Spleen (tissue), 11 donors: Measurements from ENCODE around the gene GPATCH2. TPM values are rescaled to one million over a fixed set of nuclear protein-coding genes. Genes with fewer than 3 reads are reported as not detected.
"Not testable (repeated sequence)": the region's sequence is repeated elsewhere in the genome, so short reads cannot be mapped to it uniquely, and the experiment has no call there.

Experiments
- DNase-seq: peaks from one replicate; pipeline ENCODE4 v3.0.0-alpha.2; 2020
- H3K27ac ChIP-seq, 8 donors: fragments of 200-600 bp; sonication (generic) in 7 of 8; 1 replicate in 4 of 8; 2 replicates in 4 of 8; pipeline versions ENCODE4 v1.5.0 to v1.8.0; 2016 to 2021; ENCODE audit warnings: inconsistent platforms in 4 of 8, mild to moderate bottlenecking in 4 of 8, moderate library complexity in 1 of 8
- H3K27me3 ChIP-seq, 7 donors: fragments of 200-600 bp; sonication (generic) in 6 of 7; replicated peaks in 1 of 7; 1 replicate in 4 of 7; 2 replicates in 3 of 7; pipeline versions ENCODE4 v1.5.0 to v1.8.0; 2016 to 2021; ENCODE audit warnings: inconsistent platforms in 3 of 7, mild to moderate bottlenecking in 1 of 7
- H3K36me3 ChIP-seq, 6 donors: fragments of 200-600 bp; sonication (generic) in 5 of 6; 1 replicate in 4 of 6; 2 replicates in 2 of 6; pipeline versions ENCODE4 v1.5.0 to v1.8.0; 2016 to 2021; ENCODE audit warnings: inconsistent platforms in 2 of 6
- H3K4me1 ChIP-seq, 6 donors: fragments of 200-600 bp; sonication (generic) in 5 of 6; 1 replicate in 3 of 6; 2 replicates in 3 of 6; pipeline versions ENCODE4 v1.5.0 to v1.8.0; 2016 to 2021; ENCODE audit warnings: inconsistent platforms in 3 of 6
- H3K4me3 ChIP-seq, 8 donors: fragments of 200-600 bp; sonication (generic) in 7 of 8; 1 replicate in 4 of 8; 2 replicates in 4 of 8; pipeline versions ENCODE4 v1.5.0 to v1.8.0; 2016 to 2021; ENCODE audit warnings: inconsistent platforms in 4 of 8, mild to moderate bottlenecking in 4 of 8, moderate library complexity in 2 of 8
- H3K9me3 ChIP-seq, 8 donors: fragments of 200-600 bp; sonication (generic) in 7 of 8; 1 replicate in 4 of 8; 2 replicates in 4 of 8; pipeline versions ENCODE4 v1.5.0 to v1.8.0; 2016 to 2021; ENCODE audit warnings: inconsistent platforms in 4 of 8
- CTCF ChIP-seq, 11 experiments: fragments of 200-600 bp in 7 of 11; fragments of 450-650 bp in 4 of 11; sonication (generic) in 4 of 11; IDR thresholded peaks in 8 of 11; conservative IDR thresholded peaks in 3 of 11; 1 replicate in 7 of 11; 2 replicates in 4 of 11; pipeline versions ENCODE4 v1.4.0 to v1.8.0; 2016 to 2021; ENCODE audit warnings: antibody characterized with exemption in 11 of 11, inconsistent platforms in 4 of 11, mild to moderate bottlenecking in 1 of 11
- POLR2A ChIP-seq, 3 donors: fragments of 450-650 bp; IDR thresholded peaks; one replicate each; pipeline ENCODE4 v1.5.1; 2017; ENCODE audit warnings: antibody characterized with exemption in 3 of 3, mild to moderate bottlenecking in 1 of 3
- POLR2AphosphoS5 ChIP-seq, 3 donors: sonication (generic); formaldehyde crosslinking; IDR thresholded peaks; one replicate each; pipeline ENCODE4 v1.5.1; 2017; ENCODE audit warnings: antibody characterized with exemption in 3 of 3
- WGBS, 5 donors: extraction: QIAGEN DNeasy Blood & Tissue Kit in 3 of 5; methylation state at CpG; one replicate each; pipeline versions ENCODE4 v1.1.5 to v1.1.7; 2013 to 2018; 5-methylcytosine and 5-hydroxymethylcytosine counted together
- intact Hi-C: fragments of 100-400 bp; cut with DNase I; formaldehyde crosslinking; loops from one replicate; pipeline ENCODE4 v1.15.0; 2023; ENCODE audit warnings: low total_unique reads
- polyA plus RNA-seq, 3 donors: library from polyadenylated mRNA; stranded (reverse); fragments of 200-250 nt; gene quantifications; one replicate each; pipeline ENCODE4 v1.2.1, GENCODE V29; 2013
- total RNA-seq, 7 donors: library from RNA; depleted of rRNA in 3 of 7; stranded (reverse); fragments of >200 nt in 3 of 7; fragmentation: NEBNext Ultra II Directional in 4 of 7; extraction: Animal tissue kit (Norgen Biotek cat#: 25700) in 4 of 7; gene quantifications; one replicate each; pipeline versions ENCODE4 v1.1.0 to v1.2.1, GENCODE V29; 2016 to 2021
- donor health status: healthy with polysubstance abuse.
- donor health status: DM: no; HTN: no; CAD: no; lungs with moderate emphysema.
- donor health status: DM: no; HTN: no; CAD: no.
- donor health status: Bipolar disorder and iron deficiency.
- donor health status: healthy.
- donor health status: DM: no; HTN: no; CAD: no.
- donor health status: DM: yes; HTN: yes; CAD: no.

Gene GPATCH2
- total and polyA plus RNA-seq, 10 donors: 2.7 to 24.2 (median 17.7) TPM

GRCh38 chr1:217602380-217602779 lies 28.5 kb downstream of the GPATCH2 start:
- H3K27me3 ChIP-seq: no peaks in the 10 kb centered on the region
- no peak for TF ChIP-seq POLR2A (IDR thresholded peaks at IDR 0.05)
- TF ChIP-seq POLR2AphosphoS5 (IDR thresholded peaks at IDR 0.05): no peak
- no peak for TF ChIP-seq CTCF (IDR thresholded peaks at IDR 0.05 in 8 of 11, conservative IDR thresholded peaks at IDR 0.05 in 3 of 11)
- DNase-seq: no peak
- H3K4me1 ChIP-seq: no peaks in the 10 kb centered on the region
- no peak overlapping the region for H3K4me3 ChIP-seq
- H3K36me3 ChIP-seq: peaks cover 0 to 29% (median 1%) of the 10 kb centered on the region in 6 donors
- intact Hi-C loops: no loop called here
- H3K9me3 ChIP-seq: no peaks in the 10 kb centered on the region
- H3K27ac ChIP-seq: no peak overlapping the region

GRCh38 chr1:217599154-217599553 lies 31.7 kb downstream of the GPATCH2 start:
- WGBS, 5 donors: 81 to 91% (median 83%) methylated on average over 2 of the region's 2 CpGs
- Histone ChIP-seq H3K27ac (no peak overlapping the region), H3K4me1 (no peaks in the 10 kb centered on the region), H3K9me3 (no peaks in the 10 kb centered on the region), H3K4me3 (no peak overlapping the region), H3K27me3 (no peaks in the 10 kb centered on the region), H3K36me3 (peaks cover 0 to 20% (median 0%) of the 10 kb centered on the region in 6 donors)
- intact Hi-C loops: no loop called here
- TF ChIP-seq POLR2AphosphoS5 (IDR thresholded peaks at IDR 0.05): no peak
- DNase-seq: no peak

- H3K27ac ChIP-seq: no peak overlapping the region
- TF ChIP-seq POLR2A (IDR thresholded peaks at IDR 0.05): no peak
- no peak for TF ChIP-seq CTCF (IDR thresholded peaks at IDR 0.05 in 8 of 11, conservative IDR thresholded peaks at IDR 0.05 in 3 of 11)
- no peak for TF ChIP-seq POLR2AphosphoS5 (IDR thresholded peaks at IDR 0.05)
- no peak for DNase-seq
- peaks cover 0 to 12% (median 2%) of the 10 kb centered on the region in 6 donors for H3K36me3 ChIP-seq
- H3K27me3 ChIP-seq: no peaks in the 10 kb centered on the region
- intact Hi-C loops: no loop called here
- WGBS, 5 donors: 90 to 96% (median 94%) methylated on average over 2 of the region's 2 CpGs
- no peaks in the 10 kb centered on the region for H3K9me3 ChIP-seq
- no peak overlapping the region for H3K4me3 ChIP-seq
- H3K4me1 ChIP-seq: no peaks in the 10 kb centered on the region
These were observed 40.3 kb downstream of the GPATCH2 start for GRCh38 chr1:217590598-217590997.

- Histone ChIP-seq H3K4me1 (no peaks in the 10 kb centered on the region), H3K4me3 (no peak overlapping the region), H3K36me3 (peaks cover 0 to 19% (median 3%) of the 10 kb centered on the region in 6 donors), H3K9me3 (no peaks in the 10 kb centered on the region), H3K27ac (no peak overlapping the region), H3K27me3 (no peaks in the 10 kb centered on the region)
- TF ChIP-seq CTCF (IDR thresholded peaks at IDR 0.05 in 8 of 11, conservative IDR thresholded peaks at IDR 0.05 in 3 of 11): no peak
- TF ChIP-seq POLR2AphosphoS5 (IDR thresholded peaks at IDR 0.05): no peak
- TF ChIP-seq POLR2A (IDR thresholded peaks at IDR 0.05): no peak
- DNase-seq: no peak
- WGBS, 5 donors: 84 to 94% (median 91%) methylated on average over 4 of the region's 4 CpGs
- intact Hi-C loops: no loop called here
These were observed 44.3 kb downstream of the GPATCH2 start for GRCh38 chr1:217586586-217586985.

GRCh38 chr1:217585577-217585976 lies 45.3 kb downstream of the GPATCH2 start:
- DNase-seq: no peak
- no peak overlapping the region for H3K4me3 ChIP-seq
- WGBS, 5 donors: 66 to 94% (median 77%) methylated on average over 2 of the region's 2 CpGs
- no peaks in the 10 kb centered on the region for H3K27me3 ChIP-seq
- no peaks in the 10 kb centered on the region for H3K4me1 ChIP-seq
- TF ChIP-seq POLR2AphosphoS5 (IDR thresholded peaks at IDR 0.05): no peak
- no peak for TF ChIP-seq CTCF (IDR thresholded peaks at IDR 0.05 in 8 of 11, conservative IDR thresholded peaks at IDR 0.05 in 3 of 11)
- no peak for TF ChIP-seq POLR2A (IDR thresholded peaks at IDR 0.05)
- H3K36me3 ChIP-seq: peaks cover 0 to 25% (median 3%) of the 10 kb centered on the region in 6 donors
- no peak overlapping the region for H3K27ac ChIP-seq
- no peaks in the 10 kb centered on the region for H3K9me3 ChIP-seq
- intact Hi-C loops: no loop called here

GRCh38 chr1:217584286-217584811 lies 46.5 kb downstream of the GPATCH2 start:
- DNase-seq, H3K4me3 ChIP-seq, intact Hi-C loops, H3K27ac ChIP-seq, H3K27me3 ChIP-seq, H3K9me3 ChIP-seq, H3K4me1 ChIP-seq: not testable (repeated sequence)
- WGBS, 5 donors: 90 to 99% (median 95%) methylated on average over 5 of the region's 5 CpGs
- H3K36me3 ChIP-seq: peaks cover 0 to 25% (median 3%) of the 10 kb centered on the region in 6 donors
